Left ventricle myocardium superior (tissue), 1 donor: ENCODE data around the gene ST6GAL2. TPM values are rescaled to one million over a fixed set of nuclear protein-coding genes. Genes with fewer than 3 reads are reported as not detected.

Experiments used
- ATAC-seq: fragments of 200-7000 bp; cut with Tn5 transposase; one replicate; pipeline ENCODE4 v1.9.1; 2020; ENCODE audit warnings: mild to moderate bottlenecking, moderate library complexity
- DNase-seq: peaks from one replicate; pipeline ENCODE4 v3.0.0-alpha.2; 2020
- intact Hi-C: fragments of 100-400 bp; cut with micrococcal nuclease; formaldehyde crosslinking; loops from one replicate; pipeline ENCODE4 v1.11.0; 2022
- total RNA-seq: library from RNA; stranded (reverse); fragmentation: NEBNext Ultra II Directional; extraction: Animal tissue kit (Norgen Biotek cat#: 25700); gene quantifications from one replicate; pipeline ENCODE4 v1.2.1, GENCODE V29; 2021
- donor health status: DM: no; HTN: yes; CAD: no; lungs with severe emphysema.

The ST6GAL2 gene
- total RNA-seq, 1 donor from 2014 or later: 0.12 TPM

- intact Hi-C loops: no loop called here
- DNase-seq (no peak), ATAC-seq (no peak)
Measured at GRCh38 chr2:106833256-106833655, 52.7 kb downstream of the ST6GAL2 start.

- ATAC-seq: no peak
- intact Hi-C loops: no loop called here
- DNase-seq: no peak
Measured at GRCh38 chr2:106831816-106832569, 54.0 kb downstream of the ST6GAL2 start.

- intact Hi-C loops: no loop called here
- ATAC-seq (no peak), DNase-seq (no peak)
Measured at GRCh38 chr2:106831241-106831640, 54.7 kb downstream of the ST6GAL2 start.

- ATAC-seq (no peak), DNase-seq (no peak)
- intact Hi-C loops: no loop called here
Measured at GRCh38 chr2:106830191-106830590, 55.8 kb downstream of the ST6GAL2 start.

GRCh38 chr2:106828119-106828518 lies 57.8 kb downstream of the ST6GAL2 start:
- no peak for DNase-seq
- intact Hi-C loops: no loop called here
- no peak for ATAC-seq

- ATAC-seq: no peak
- DNase-seq: no peak
- intact Hi-C loops: no loop called here
Measured at GRCh38 chr2:106827158-106827557, 58.8 kb downstream of the ST6GAL2 start.

- DNase-seq (no peak), ATAC-seq (no peak)
- intact Hi-C loops: no loop called here
Measured at GRCh38 chr2:106825161-106825560, 60.8 kb downstream of the ST6GAL2 start.

GRCh38 chr2:106816974-106817373 lies 69.0 kb downstream of the ST6GAL2 start:
- DNase-seq: peak; percentile 56
- intact Hi-C loops: no loop called here
- peak; percentile 81 for ATAC-seq

GRCh38 chr2:106812841-106813240 lies 73.1 kb downstream of the ST6GAL2 start:
- no peak for ATAC-seq
- DNase-seq: no peak
- intact Hi-C loops: no loop called here

- ATAC-seq: peak; percentile 48
- intact Hi-C loops: no loop called here
- DNase-seq: no peak
Measured at GRCh38 chr2:106812383-106812782, 73.6 kb downstream of the ST6GAL2 start.

GRCh38 chr2:106805716-106806115 lies 80.3 kb downstream of the ST6GAL2 start:
- DNase-seq (no peak), ATAC-seq (no peak)
- intact Hi-C loops: no loop called here

- intact Hi-C loops: no loop called here
- DNase-seq: no peak
- no peak for ATAC-seq
Measured at GRCh38 chr2:106804161-106804560, 81.8 kb downstream of the ST6GAL2 start.

- ATAC-seq (no peak), DNase-seq (no peak)
- intact Hi-C loops: no loop called here
Measured at GRCh38 chr2:106800976-106801655, 84.9 kb downstream of the ST6GAL2 start.

- intact Hi-C loops: no loop called here
- ATAC-seq (no peak), DNase-seq (no peak)
Measured at GRCh38 chr2:106800180-106800579, 85.8 kb downstream of the ST6GAL2 start.

GRCh38 chr2:106798826-106799552 lies 87.0 kb downstream of the ST6GAL2 start:
- no peak for ATAC-seq
- intact Hi-C loops: no loop called here
- DNase-seq: no peak

- DNase-seq (no peak), ATAC-seq (no peak)
- intact Hi-C loops: no loop called here
Measured at GRCh38 chr2:106797494-106797893, 88.5 kb downstream of the ST6GAL2 start.

GRCh38 chr2:106792671-106793070 lies 93.3 kb downstream of the ST6GAL2 start:
- no peak for ATAC-seq
- intact Hi-C loops: no loop called here
- no peak for DNase-seq

- intact Hi-C loops: no loop called here
- no peak for ATAC-seq
- no peak for DNase-seq
Measured at GRCh38 chr2:106789185-106789584, 96.8 kb downstream of the ST6GAL2 start.

GRCh38 chr2:106782681-106783080 lies 103.3 kb downstream of the ST6GAL2 start:
- ATAC-seq (peak; percentile 54), DNase-seq (no peak)
- intact Hi-C loops: no loop called here

GRCh38 chr2:106781196-106781595 lies 104.8 kb downstream of the ST6GAL2 start:
- intact Hi-C loops: no loop called here
- no peak for DNase-seq
- ATAC-seq: no peak
